Activated naive CD4-positive, alpha-beta T cell treated with anti-CD3 and anti-CD28 coated beads, Interleukin-2, amount 50 U/mL, for 16 hours (primary cell): ENCODE results near the gene DUSP5.
A peak's percentile ranks its signal among the peaks of the same experiment; 100 is the strongest.
"Not testable (repeated sequence)": the region's sequence is repeated elsewhere in the genome, so short reads cannot be mapped to it uniquely, and the experiment has no call there.

Experiments used
- DNase-seq: peaks from one replicate; pipeline ENCODE4 v3.0.0-alpha.2; 2020

DUSP5 gene

DNA sequence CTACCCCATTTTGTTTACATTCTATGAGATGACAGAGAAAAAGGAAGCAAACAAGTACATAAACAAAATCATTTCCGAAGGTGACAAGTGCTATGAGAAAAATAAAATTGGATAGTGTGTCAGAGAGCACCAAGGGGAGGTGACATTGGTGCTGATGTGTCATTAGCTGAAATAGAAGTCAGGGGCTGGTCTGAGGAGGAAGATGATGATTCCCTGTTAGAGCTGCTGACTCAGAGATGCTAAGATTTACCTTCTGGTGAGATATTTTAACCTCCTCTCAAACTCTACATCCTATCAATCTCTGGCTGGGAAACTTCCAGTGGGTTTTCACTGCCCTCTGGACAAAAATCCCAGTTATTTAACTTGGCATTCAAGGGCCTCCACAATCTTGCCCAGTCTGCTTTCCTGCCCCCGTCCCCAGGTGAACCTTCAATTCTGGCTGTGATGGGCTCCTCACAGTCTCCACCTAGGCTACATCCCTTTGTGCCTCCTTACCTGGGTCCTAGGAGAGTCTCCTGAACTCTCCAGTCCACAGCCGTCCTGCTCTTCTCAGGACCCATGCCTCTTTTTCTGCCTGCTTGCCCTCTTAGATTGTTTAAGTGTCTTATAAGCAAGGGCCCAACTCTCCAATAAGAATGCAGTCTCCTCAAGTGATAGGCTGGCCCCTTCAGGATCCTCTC is 26.6 kb downstream of the DUSP5 start:
- no peak for DNase-seq

DNA sequence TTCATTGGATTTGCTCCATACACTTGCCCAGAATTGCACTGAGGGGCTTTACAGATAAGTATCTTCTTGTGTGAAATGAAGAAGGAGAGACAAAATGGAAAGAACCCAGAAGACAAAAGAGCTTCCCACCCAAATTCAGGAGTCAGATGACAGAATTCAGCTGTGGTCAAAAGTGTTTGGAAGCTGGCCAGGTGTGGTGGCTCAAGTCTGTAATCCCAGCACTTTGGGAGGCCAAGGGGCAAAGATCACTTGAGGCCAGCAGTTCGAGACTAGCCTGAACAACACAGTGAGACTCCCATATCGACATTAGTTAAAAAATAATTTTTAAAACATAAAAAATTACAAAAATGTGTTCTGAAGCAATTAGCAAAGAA is 27.1 kb downstream of the DUSP5 start:
- no peak for DNase-seq

DNA sequence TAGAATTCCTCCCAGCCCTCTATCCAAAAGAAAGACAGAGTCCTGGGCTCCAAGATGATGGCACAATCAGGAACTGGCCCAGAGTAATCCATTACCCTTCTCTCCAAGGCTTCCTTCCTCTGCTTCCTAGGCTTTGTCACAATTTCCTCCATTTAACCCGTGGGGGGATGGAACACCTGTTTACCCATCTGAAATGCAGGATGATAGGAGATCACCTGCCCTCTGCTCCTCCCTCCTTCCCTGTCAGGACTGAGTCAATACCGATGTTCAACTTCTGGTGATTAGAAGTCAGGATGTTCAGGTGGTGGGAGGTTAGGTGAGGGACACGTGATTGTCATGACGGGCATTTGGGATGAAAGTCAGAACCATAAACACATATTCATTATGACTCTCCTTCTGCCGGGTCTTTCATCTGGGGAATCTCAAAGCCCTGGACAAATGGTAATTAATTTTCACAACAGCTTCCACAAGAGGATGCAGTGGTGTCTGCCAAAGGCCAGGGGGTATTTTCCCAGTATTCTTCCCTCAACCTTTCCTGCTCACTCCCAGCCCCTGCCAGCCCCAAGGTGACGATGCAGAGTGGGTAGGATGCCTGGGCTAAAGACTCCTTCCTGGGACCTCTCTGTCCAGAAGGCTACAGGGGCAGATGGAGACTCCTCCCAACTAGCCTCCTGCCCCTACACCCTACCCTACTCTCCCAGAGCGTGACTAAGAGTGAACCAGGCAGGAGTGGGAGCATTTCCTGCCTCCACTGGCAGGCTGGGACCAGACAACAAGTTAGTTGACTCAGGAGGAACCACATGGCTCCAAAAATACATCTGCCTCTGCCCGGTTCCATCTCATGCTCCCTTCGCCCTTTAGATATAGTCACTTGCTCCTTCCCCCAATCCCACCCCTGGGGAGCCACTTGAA is 27.9 kb downstream of the DUSP5 start:
- DNase-seq, result no peak

DNA sequence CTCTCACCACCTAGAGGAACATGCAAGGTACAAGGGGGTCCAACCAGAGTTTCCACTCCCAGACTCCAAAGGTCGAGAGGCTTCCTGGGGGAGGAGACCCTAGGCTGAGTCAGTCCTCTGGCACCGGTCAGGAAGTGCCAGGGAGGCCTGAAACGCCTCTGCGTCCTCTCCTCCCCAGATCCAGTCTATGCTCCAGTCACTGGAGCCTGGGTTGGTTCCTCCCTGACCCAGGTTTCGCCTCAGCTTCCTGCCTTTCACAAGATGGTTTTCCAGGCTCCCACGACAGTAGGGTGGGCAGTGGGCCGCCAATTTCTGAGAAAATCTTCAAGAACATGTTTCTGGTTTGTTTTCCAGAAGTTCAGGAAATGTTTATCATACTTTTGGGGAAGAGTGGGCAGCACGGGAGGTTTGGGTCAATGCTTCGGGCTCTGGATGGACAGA is 30.0 kb downstream of the DUSP5 start:
- no peak for DNase-seq

DNA sequence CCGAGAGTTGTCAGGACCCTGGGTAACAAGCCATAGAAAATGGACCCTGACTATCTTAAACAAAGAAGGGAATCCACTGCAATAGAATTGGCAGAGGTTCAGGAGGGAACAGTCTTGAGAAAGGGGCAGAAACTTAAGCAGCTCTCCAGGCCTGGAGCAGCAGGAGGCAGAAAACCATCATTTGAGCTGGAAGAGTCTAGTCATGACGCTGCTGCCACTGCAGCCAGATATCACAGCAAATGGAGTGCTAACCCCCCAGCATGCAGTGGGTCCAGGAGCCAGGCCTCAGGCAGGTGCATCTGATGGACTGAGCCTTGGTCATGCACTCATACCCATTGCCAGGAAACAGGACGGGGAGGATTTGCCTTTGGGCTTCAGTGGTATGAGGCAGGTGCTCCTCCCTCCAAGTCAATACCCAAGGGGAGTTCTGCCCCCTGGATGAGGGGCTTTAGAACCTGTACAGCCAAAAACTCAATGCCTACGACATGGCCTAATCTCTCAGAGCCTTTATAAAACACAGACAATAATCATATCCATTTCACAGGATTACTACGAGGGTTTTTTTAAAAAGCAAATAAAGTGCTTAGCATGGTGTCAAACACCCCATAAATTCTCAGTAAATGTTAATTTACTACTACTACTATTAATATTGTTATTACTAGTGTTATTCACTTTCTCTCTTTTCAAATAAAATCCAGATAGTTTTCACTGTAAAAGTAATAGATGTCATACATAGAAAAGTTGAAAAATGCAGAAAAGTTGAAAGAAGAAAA is 30.7 kb downstream of the DUSP5 start:
- DNase-seq, result no peak

DNA sequence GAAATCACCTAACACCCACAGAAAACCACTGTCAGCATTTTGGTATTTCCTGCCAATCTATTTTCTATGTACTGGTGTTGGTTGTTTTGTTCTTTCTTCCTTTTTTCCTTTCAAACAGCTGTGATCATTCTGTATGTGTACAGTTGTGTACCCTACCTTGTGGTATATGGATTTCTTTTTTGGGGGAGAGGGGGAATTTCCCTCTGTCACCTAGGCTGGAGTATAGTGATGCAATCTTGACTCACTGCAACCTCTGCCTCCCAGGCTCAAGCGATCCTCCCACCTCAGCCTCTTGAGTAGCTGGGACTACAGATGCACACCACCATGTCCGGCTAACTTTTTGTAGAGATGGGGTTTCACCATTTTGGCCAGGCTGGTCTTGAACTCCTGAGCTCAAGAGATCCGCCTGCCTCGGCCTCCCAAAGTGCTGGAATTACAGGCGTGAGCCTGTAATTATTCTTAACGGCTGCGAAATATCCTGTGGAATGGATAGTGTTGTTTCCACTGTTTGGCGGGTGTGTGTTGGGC is 31.4 kb downstream of the DUSP5 start:
- peak; percentile 39 for DNase-seq

DNA sequence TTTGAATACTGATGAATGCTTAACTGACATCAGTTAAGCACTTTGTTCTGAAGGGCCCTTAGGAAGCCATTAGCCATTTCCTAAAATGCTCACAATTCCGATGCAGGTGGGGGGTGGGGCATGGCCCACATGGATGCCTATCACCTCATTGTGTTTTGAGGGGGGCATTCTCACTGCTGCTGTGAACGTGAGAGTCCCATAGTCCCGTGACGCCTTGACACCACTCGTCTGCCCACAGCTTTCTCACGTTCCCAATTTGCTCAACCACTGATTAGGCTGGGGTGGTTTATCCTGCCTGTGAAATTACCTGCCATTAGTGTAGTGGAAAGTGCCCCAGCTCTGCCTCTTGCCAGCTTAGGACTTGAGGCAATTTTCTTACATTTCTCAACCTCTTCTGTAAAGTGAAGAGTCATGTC is 31.9 kb downstream of the DUSP5 start:
- no peak for DNase-seq

DNA sequence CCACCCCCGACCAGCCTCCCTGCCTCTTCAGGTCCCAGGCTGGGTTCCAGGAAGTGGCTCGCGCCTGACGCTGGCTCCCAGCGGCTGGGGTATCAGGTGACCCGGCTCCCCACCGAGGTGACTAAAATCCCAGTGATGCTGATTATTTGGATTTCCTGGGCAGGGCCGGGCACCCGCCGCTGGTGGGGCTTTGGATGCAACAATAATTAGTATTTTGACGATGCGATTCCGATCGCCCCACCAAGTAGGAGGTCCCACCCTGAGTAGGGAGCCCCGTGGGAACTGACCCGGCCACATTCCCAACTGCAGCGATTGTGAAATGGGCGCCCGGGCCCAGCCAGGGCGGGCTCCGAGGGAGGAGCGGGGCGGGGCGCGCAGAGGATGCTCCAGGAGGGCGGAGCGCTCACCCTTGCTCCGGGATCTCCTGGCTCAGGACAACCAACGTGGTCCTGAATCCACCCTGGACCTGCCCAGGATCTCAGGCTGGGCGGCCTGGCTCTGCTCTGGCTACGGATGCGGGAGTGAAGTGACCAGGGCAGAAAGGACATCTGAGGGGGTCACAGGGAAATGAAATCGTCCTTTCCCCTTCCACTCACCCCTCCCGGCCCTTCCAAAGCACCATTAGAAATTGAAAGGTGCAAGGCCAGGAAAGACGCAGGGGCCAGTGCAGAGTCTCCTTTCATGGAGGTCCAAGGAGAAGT is 32.6 kb downstream of the DUSP5 start:
- DNase-seq, result no peak

DNA sequence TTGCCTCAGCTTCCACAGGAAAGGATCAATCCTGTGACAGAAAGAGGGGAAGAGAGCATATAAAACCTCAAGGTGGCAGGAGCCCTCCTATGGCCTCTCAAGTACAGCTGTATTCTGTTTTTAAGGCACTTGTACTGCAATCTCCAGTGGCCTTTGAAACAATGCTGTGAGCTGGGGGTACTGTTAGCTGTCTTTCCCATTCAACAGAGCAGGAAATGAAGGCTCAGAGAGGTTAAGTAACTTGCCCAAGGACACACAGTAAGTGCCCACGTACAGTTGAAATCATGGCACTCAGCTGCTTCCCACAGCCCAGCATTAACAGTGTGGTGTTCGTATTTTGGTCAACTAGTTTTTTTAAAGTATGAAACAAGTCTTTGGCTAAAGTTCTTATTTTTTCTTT is 34.0 kb downstream of the DUSP5 start:
- no peak for DNase-seq

DNA sequence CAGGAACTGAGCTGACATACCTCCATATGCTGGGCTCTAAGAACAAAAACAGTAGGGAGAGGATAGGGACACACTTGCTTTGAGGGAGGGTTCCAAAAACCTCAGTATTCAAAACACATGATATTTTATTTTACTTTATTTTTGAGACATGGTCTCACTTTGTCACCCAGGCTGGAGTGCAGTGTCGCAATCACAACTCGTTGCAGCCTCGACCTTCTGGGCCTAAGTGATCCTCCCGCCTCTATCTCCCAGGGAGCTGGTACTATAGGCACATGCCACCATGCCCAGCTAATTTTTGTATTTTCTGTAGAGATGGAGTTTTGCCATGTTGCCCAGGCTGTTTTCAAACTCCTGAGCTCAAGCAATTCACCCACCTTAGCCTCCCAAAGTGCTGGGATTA is 34.9 kb downstream of the DUSP5 start:
- DNase-seq, result not testable (repeated sequence)

DNA sequence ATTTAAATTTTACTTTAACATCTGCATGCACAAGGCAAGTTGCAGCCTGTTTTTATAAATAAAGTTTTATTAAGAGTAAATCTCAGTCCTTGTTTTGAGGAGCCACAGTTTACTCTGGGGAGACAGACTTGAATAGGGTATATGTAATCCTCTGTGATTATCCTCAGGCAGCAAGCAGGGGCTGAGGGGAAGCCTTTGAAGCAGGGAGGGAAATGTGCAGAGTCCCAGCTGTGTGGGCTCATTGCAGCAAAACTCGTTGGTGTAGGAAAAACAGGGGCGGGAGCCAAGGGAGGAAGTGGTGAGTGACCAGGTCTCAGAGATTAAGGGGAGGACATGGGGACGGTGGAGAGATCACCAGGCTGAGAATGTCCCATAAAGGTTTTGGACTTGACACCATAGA is 35.4 kb downstream of the DUSP5 start:
- no peak for DNase-seq

DNA sequence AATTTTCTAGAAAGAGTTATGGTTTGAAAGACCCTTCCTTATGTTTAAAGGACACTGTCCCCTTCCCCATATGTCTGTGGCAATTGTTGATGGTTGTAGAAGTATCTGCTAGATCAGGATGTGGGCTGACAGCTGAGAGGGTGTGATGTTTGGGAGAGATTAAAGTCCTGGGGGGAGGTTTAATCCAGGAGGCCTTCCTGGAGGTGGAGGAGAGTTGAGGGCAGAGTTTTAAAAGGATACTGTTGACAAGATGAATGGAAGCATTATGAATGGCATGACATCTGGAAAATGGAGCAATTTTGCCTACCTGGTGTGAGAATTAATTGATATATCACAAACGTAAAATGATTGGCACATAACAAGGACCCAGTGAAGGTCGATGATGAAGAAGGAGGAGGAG is 36.9 kb downstream of the DUSP5 start:
- no peak for DNase-seq

DNA sequence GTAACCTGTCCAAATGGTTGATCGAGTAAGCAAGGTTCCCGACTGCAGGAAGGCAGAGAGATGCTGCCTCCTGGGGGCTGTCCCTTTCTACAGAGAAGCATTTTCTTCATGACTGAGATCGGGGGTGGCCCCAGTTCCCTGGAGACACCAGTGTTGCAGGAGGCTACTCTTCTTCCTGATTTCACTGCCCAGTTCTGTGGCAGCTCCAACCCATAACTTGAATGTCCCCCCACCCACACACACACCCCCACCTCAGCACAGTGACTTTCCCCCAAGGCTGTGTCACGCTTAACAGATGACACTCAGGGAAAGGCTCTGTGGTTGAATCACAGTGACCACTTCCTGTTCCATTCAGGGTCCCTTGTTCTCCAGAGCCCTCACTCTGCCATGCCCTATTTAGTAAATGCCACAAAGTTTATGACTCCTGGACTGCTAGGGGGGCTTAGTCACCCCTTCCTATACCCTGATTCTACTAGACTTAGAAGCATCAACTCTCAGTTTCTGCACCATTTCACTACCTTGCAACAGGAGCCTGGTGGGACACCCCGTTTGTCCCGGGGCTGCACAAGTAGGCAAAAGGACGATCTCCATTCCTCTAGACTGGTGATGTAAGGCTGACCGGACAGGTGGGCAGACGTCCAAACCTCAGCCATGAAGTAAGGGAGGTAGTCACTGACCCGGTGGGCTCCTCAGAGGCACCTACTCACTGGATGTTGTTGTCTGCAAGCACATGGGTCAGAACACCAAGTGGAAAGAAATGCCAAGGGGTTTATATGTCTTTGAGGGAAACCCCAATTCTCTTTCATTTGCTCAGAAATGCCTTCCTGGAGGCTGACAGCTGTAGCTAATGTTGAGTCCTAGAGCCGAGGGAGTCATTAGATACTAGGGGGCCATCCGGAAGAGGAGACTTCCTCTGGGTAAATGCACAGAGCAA is 38.5 kb downstream of the DUSP5 start:
- peak; percentile 68 for DNase-seq

DNA sequence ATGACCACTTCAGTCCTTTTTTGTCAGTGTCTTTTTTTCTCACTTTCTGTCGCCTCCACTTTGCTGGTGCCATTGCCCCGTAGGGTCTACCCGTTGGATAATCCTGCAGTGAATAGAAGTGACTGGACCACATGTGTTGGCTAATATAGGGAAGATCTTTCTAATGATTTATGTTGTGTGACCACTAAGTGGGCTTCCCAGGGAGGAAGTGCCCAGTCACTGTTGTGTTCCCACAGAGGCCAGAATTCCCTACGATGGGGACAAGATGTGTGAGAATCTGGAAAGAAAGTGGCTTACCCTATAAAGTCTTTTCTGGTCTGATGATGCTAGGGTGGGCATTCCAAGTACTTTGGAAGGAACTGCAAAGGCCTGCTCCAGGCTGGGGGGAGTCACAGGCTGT is 41.4 kb downstream of the DUSP5 start:
- DNase-seq, result no peak

DNA sequence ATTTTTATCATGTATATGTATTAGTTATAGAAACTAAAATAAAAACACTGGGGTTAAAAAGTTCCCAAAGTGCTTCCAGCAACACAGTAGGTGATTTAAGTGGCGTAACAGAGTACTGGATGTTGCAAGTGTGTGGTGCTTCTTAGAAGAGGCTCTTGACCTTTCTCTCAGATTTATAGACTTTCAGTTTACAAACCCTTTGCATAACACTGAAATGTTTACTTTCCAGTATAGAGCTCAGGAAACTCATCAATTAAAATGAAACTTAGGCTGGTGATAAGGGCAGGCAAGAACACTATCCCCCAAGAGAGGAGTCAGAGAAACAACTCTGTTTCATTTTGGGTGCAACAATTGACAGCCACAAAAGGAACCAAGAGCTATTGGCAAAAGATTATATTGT is 42.3 kb downstream of the DUSP5 start:
- no peak for DNase-seq

DNA sequence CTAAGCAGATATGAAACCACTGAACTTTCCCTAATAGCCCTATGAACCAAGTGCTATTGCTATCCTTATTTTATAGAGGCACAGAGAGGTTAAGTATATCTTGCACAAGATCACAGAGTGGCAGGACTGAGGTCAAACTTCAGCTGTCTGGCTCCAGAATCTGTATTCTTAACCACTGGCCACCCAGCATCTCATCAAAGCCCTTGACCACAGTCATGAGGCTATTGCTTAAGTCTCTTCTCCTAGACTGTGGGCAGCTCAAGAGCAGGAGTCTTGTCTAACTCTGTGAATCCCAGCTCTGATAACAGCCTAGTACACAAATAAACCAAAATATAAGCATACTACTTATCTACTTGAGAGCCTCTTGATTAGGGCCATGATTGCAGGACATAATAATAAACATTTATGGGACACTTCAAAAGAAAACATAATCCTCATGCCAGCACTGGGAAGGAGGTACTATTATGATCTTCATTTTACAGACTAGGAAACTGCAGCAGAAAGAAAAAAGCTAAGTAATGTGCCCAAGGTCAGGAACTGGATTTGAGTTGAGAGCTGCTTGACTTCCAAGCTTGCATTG is 47.3 kb downstream of the DUSP5 start:
- no peak for DNase-seq

DNA sequence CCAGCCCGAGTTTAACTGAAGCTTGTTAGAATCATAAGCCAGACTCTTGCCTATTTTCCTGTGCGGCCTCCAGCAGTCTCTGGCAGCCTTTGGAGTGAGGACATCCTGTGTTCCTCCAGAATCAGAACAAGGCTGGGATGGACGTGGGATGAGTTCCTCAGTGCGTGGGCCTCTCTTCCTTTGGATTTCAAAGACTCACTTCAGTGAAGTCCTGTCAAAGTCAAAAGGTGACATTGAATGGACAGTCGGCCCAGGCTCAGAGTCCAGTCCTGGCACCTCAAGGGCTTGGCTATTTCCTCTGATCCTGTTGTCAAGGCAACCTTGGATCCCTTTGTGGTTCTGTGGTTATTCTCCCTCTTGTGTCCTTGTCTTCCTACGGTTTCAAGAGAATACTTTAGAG is 48.4 kb downstream of the DUSP5 start:
- no peak for DNase-seq

DNA sequence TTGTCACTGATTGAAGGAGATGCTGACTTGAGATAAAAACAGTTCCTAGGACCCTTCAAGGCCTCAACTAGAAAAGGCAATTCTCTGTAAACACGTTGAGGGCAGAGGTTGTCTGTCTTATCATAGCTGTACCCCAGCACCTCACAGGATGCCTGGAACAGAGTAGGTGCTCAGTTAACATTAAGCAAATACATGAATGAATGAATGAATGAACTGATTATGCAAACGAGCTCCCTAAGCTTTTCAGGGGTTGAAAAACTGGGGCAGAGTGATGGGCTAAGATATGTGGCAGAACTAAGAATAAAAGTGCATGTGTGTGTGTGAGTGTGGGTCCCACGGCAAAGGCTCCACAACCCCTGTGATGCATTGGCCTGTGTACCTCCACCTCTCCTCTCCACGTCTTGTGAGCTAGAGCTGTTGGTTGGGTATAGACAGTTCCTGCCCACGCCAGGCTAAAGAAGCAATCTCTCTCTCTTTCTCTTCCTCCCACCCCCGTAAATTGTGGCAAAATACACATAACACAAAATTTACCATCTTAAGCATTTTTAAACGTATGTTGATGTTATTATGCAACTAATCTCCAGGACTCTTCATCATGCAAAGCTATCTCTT is 48.9 kb downstream of the DUSP5 start:
- DNase-seq, result no peak

DNA sequence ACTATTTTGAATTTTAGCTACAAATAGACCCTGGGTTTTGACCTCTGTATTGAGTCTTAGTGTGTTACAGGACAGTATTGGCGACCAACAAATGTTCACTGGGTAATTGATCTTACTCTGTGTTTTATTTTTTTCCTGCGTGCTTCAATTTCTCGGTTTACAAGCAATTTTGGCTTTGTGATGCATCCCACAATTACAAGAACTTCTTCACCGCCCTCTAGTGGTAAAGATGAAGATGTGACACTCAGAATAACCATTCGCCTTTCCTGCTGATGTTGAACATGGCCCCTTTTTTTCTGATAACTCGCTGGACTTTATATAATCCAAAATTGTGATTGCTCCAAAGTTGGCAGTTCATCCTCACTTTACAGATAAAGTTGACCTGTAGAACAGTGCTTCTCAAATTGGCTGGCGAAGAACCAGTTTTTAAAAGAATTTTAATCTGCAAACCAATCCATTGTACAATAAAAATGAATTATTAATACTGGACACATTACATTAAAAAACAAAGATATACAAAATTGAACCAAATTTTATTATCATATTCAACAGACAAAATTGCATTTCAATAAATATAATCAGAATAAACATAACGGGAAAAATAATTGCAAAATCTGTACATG is 49.5 kb downstream of the DUSP5 start:
- no peak for DNase-seq

DNA sequence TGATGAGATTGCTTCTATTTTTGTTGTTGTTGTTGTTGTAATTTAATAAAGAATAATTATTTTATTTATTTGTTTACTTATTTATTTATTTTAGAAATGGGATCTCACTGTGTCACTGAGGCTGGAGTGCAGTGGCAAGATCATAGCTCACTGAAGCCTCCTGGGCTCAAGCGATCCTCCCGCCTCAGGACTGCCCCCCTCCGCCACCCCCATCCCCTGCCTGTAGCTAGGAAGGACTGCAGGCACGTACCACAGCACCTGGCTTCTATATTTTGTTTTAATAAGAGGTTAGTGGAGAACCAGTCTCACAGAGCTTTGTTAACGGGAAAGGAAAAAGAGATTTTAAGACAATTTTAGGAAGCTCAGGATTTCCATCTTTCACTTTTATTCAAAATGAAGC is 50.3 kb downstream of the DUSP5 start:
- DNase-seq, result no peak
